GM12892 (cell line): ENCODE results near the gene CFAP299.

Source experiments
- POLR2A ChIP-seq: IDR thresholded peaks from 2 replicates; pipeline ENCODE4 v1.6.1; 2011; ENCODE audit warnings: low read depth, low read length, control low read depth
- POLR2AphosphoS5 ChIP-seq: IDR thresholded peaks from 2 replicates; pipeline ENCODE4 v1.6.1; 2011; ENCODE audit warnings: low read depth, low read length, control low read depth
- TAF1 ChIP-seq: IDR thresholded peaks from 2 replicates; pipeline ENCODE4 v1.6.1; 2011; ENCODE audit warnings: low read depth, mild to moderate bottlenecking, control low read depth, low read length, borderline replicate concordance

- TF ChIP-seq POLR2AphosphoS5 (no peak), POLR2A (no peak), TAF1 (no peak)
Measured at GRCh38 chr4:80461412-80461811, 125.9 kb downstream of the CFAP299 start.
